GM18517 (cell line): ENCODE data around the gene FYTTD1.
A peak's percentile ranks its signal among the peaks of the same experiment; 100 is the strongest.
"Not testable (repeated sequence)": the region's sequence is repeated elsewhere in the genome, so short reads cannot be mapped to it uniquely, and the experiment has no call there.

Experiments
- ATAC-seq: cut with Tn5 transposase; IDR thresholded peaks from one replicate; pipeline ENCODE4 v1.9.1; 2021; ENCODE audit warnings: mild to moderate bottlenecking, moderate library complexity; ENCODE audit not compliant: unreplicated experiment

FYTTD1 gene

GRCh38 chr3:197749601-197750395 is at the start of gene FYTTD1:
Gene FYTTD1, plus strand, starts transcription at chr3:197749883. Its CDS starts 89 bp downstream, at chr3:197749972.
- peak; percentile 67 for ATAC-seq

GRCh38 chr3:197700095-197700494 is 49.6 kb upstream of the FYTTD1 start:
- ATAC-seq, result no peak

- ATAC-seq, result no peak
Measured at GRCh38 chr3:197701841-197702240, 47.8 kb upstream of the FYTTD1 start.

- ATAC-seq, result no peak
Measured at GRCh38 chr3:197706658-197707057, 43.0 kb upstream of the FYTTD1 start.

- no peak for ATAC-seq
Measured at GRCh38 chr3:197709135-197709534, 40.5 kb upstream of the FYTTD1 start.

GRCh38 chr3:197710965-197711364 is 38.7 kb upstream of the FYTTD1 start:
- not testable (repeated sequence) for ATAC-seq

GRCh38 chr3:197711973-197712707 is 37.5 kb upstream of the FYTTD1 start:
- peak; percentile 89 for ATAC-seq

- ATAC-seq, result peak; percentile 22
Measured at GRCh38 chr3:197713477-197713822, 36.2 kb upstream of the FYTTD1 start.

- no peak for ATAC-seq
Measured at GRCh38 chr3:197714251-197714650, 35.4 kb upstream of the FYTTD1 start.

GRCh38 chr3:197718891-197719290 is 30.8 kb upstream of the FYTTD1 start:
- no peak for ATAC-seq

GRCh38 chr3:197720694-197721093 is 29.0 kb upstream of the FYTTD1 start:
- no peak for ATAC-seq

GRCh38 chr3:197722734-197723133 is 26.9 kb upstream of the FYTTD1 start:
- no peak for ATAC-seq

- not testable (repeated sequence) for ATAC-seq
Measured at GRCh38 chr3:197727878-197728277, 21.8 kb upstream of the FYTTD1 start.

- no peak for ATAC-seq
Measured at GRCh38 chr3:197728487-197728886, 21.2 kb upstream of the FYTTD1 start.

- ATAC-seq, result no peak
Measured at GRCh38 chr3:197730200-197730599, 19.5 kb upstream of the FYTTD1 start.

GRCh38 chr3:197730770-197731169 is 18.9 kb upstream of the FYTTD1 start:
- ATAC-seq, result not testable (repeated sequence)

GRCh38 chr3:197731483-197731882 is 18.2 kb upstream of the FYTTD1 start:
- ATAC-seq, result not testable (repeated sequence)

GRCh38 chr3:197733042-197733441 is 16.6 kb upstream of the FYTTD1 start:
- no peak for ATAC-seq

GRCh38 chr3:197734667-197735318 is 14.9 kb upstream of the FYTTD1 start:
- ATAC-seq, result peak; percentile 64

GRCh38 chr3:197736010-197736490 is 13.6 kb upstream of the FYTTD1 start:
- no peak for ATAC-seq

- ATAC-seq, result peak; percentile 77
Measured at GRCh38 chr3:197736491-197737318, 13.0 kb upstream of the FYTTD1 start, which contains the start of gene RUBCN. Gene RUBCN, minus strand, starts transcription at chr3:197736904. Its CDS starts 185 bp downstream, at chr3:197736719.
